Astrocyte (in vitro differentiated cells and primary cell): ENCODE data around the gene LTBP2. TPM values are rescaled to one million over a fixed set of nuclear protein-coding genes. Genes with fewer than 3 reads are reported as not detected.

ENCODE experiments used
- DNase-seq: peaks from one replicate; pipeline ENCODE4 v3.0.0-alpha.2; 2010; ENCODE audit warnings: low read depth
- FAIRE-seq: peaks from 2 replicates; lab custom pipeline; 2011; peaks lifted over from hg19 to GRCh38; lab: Jason Lieb, UNC
- H2AFZ ChIP-seq: 2 replicates; pipeline ENCODE4 v1.6.0; 2012; ENCODE audit warnings: low read depth, low read length, inconsistent platforms
- H3K27ac ChIP-seq: 2 replicates; pipeline ENCODE4 v1.5.1; 2011; ENCODE audit warnings: low read depth, low read length, inconsistent platforms
- H3K27me3 ChIP-seq: 2 replicates; pipeline ENCODE4 v1.6.0; 2011; ENCODE audit warnings: low read length, inconsistent platforms; ENCODE audit not compliant: insufficient read depth
- H3K36me3 ChIP-seq: 2 replicates; pipeline ENCODE4 v1.5.1; 2011; ENCODE audit warnings: low read length, inconsistent platforms; ENCODE audit not compliant: insufficient read depth
- H3K4me1 ChIP-seq: 2 replicates; pipeline ENCODE4 v1.5.1; 2011; ENCODE audit warnings: low read length, inconsistent platforms; ENCODE audit not compliant: insufficient read depth
- H3K4me2 ChIP-seq: 2 replicates; pipeline ENCODE4 v1.6.0; 2012; ENCODE audit warnings: low read length, inconsistent platforms
- H3K4me3 ChIP-seq: 2 replicates; pipeline ENCODE4 v1.5.1; 2011; ENCODE audit warnings: low read depth, mild to moderate bottlenecking, low read length, inconsistent platforms; ENCODE audit not compliant: insufficient read depth
- H3K79me2 ChIP-seq: 2 replicates; pipeline ENCODE4 v1.6.0; 2012; ENCODE audit warnings: mild to moderate bottlenecking, low read length, inconsistent platforms; ENCODE audit not compliant: insufficient read depth
- H3K9ac ChIP-seq: 2 replicates; pipeline ENCODE4 v1.6.0; 2012; ENCODE audit warnings: mild to moderate bottlenecking, low read length, inconsistent platforms
- H3K9me3 ChIP-seq: 2 replicates; pipeline ENCODE4 v1.5.1; 2012; ENCODE audit warnings: low read depth, mild to moderate bottlenecking, low read length, inconsistent platforms; ENCODE audit not compliant: insufficient read depth
- H4K20me1 ChIP-seq: 2 replicates; pipeline ENCODE4 v1.6.0; 2012; ENCODE audit warnings: low read length, inconsistent platforms; ENCODE audit not compliant: insufficient read depth
- H3K27ac Mint-ChIP-seq: one replicate; pipeline ENCODE4 v1.8.0; 2021; ENCODE audit warnings: mild to moderate bottlenecking, mixed read lengths; ENCODE audit not compliant: unreplicated experiment
- H3K27me3 Mint-ChIP-seq: one replicate; pipeline ENCODE4 v1.8.0; 2021; ENCODE audit warnings: low read depth, mixed read lengths; ENCODE audit not compliant: unreplicated experiment
- H3K36me3 Mint-ChIP-seq: one replicate; pipeline ENCODE4 v1.8.0; 2021; ENCODE audit warnings: low read depth, mixed read lengths; ENCODE audit not compliant: unreplicated experiment
- H3K4me1 Mint-ChIP-seq: one replicate; pipeline ENCODE4 v1.8.0; 2021; ENCODE audit warnings: low read depth, mixed read lengths; ENCODE audit not compliant: unreplicated experiment
- H3K4me3 Mint-ChIP-seq: one replicate; pipeline ENCODE4 v1.8.0; 2021; ENCODE audit warnings: mild to moderate bottlenecking, moderate library complexity, mixed read lengths; ENCODE audit not compliant: unreplicated experiment
- H3K9me3 Mint-ChIP-seq: one replicate; pipeline ENCODE4 v1.8.0; 2021; ENCODE audit warnings: mild to moderate bottlenecking, mixed read lengths; ENCODE audit not compliant: unreplicated experiment
- CTCF ChIP-seq: IDR thresholded peaks from 2 replicates; pipeline ENCODE4 v1.5.1; 2011; ENCODE audit warnings: low read depth, mild to moderate bottlenecking, inconsistent platforms, low read length, moderate library complexity; ENCODE audit not compliant: insufficient read depth
- EZH2 ChIP-seq: IDR thresholded peaks from 2 replicates; pipeline ENCODE4 v1.6.1; 2012; ENCODE audit warnings: mild to moderate bottlenecking, low read length, inconsistent platforms; ENCODE audit not compliant: insufficient read depth
- total RNA-seq: library from RNA; stranded (reverse); gene quantifications from 2 replicates; pipeline ENCODE4 v1.2.1, GENCODE V29; 2021

Gene LTBP2
- total RNA-seq, 1 donor from 2014 or later = 162 TPM

- Histone ChIP-seq H3K36me3 (no peaks in the 10 kb centered on the region), H3K27me3 (no peaks in the 10 kb centered on the region), H4K20me1 (no peaks in the 10 kb centered on the region), H3K4me2 (no peak overlapping the region), H3K27ac (no peak overlapping the region), H3K79me2 (no peaks in the 10 kb centered on the region), H3K4me3 (no peak overlapping the region), H3K9ac (no peak overlapping the region), H3K4me1 (no peaks in the 10 kb centered on the region), H3K9me3 (no peaks in the 10 kb centered on the region), H2AFZ (no peak overlapping the region)
- no peaks in the 10 kb centered on the region for H3K4me1 Mint-ChIP-seq
- peaks cover 20% of the 10 kb centered on the region for H3K27me3 Mint-ChIP-seq
- FAIRE-seq (no peak), DNase-seq (no peak)
- no peak overlapping the region for H3K27ac Mint-ChIP-seq
- peaks cover 8% of the 10 kb centered on the region for H3K36me3 Mint-ChIP-seq
- no peak overlapping the region for H3K4me3 Mint-ChIP-seq
- no peaks in the 10 kb centered on the region for H3K9me3 Mint-ChIP-seq
- TF ChIP-seq CTCF = no peak
- no peak for TF ChIP-seq EZH2
Measured at GRCh38 chr14:74469548-74470518, 142.2 kb downstream of the LTBP2 start.

GRCh38 chr14:74468513-74468912 is 143.5 kb downstream of the LTBP2 start:
- FAIRE-seq (no peak), DNase-seq (no peak)
- peaks cover 6% of the 10 kb centered on the region for H3K36me3 Mint-ChIP-seq
- TF ChIP-seq EZH2 (no peak), CTCF (no peak)
- no peaks in the 10 kb centered on the region for H3K9me3 Mint-ChIP-seq
- Histone ChIP-seq H3K9ac (no peak overlapping the region), H2AFZ (no peak overlapping the region), H3K4me1 (no peaks in the 10 kb centered on the region), H3K4me2 (no peak overlapping the region), H4K20me1 (no peaks in the 10 kb centered on the region), H3K36me3 (no peaks in the 10 kb centered on the region), H3K4me3 (no peak overlapping the region), H3K27me3 (peaks cover 4% of the 10 kb centered on the region), H3K27ac (no peak overlapping the region), H3K79me2 (no peaks in the 10 kb centered on the region), H3K9me3 (no peaks in the 10 kb centered on the region)
- peaks cover 27% of the 10 kb centered on the region for H3K27me3 Mint-ChIP-seq
- no peak overlapping the region for H3K4me3 Mint-ChIP-seq
- H3K4me1 Mint-ChIP-seq = no peaks in the 10 kb centered on the region
- no peak overlapping the region for H3K27ac Mint-ChIP-seq

GRCh38 chr14:74465335-74465734 is 146.7 kb downstream of the LTBP2 start:
- FAIRE-seq = no peak
- Mint-ChIP-seq H3K4me1 (no peaks in the 10 kb centered on the region), H3K4me3 (no peak overlapping the region), H3K27ac (no peak overlapping the region), H3K27me3 (peaks cover 43% of the 10 kb centered on the region), H3K36me3 (peaks cover 4% of the 10 kb centered on the region), H3K9me3 (no peaks in the 10 kb centered on the region)
- no peak for DNase-seq
- Histone ChIP-seq H3K4me1 (no peaks in the 10 kb centered on the region), H3K79me2 (no peaks in the 10 kb centered on the region), H3K36me3 (no peaks in the 10 kb centered on the region), H3K27me3 (peaks cover 8% of the 10 kb centered on the region), H2AFZ (no peak overlapping the region), H3K9ac (no peak overlapping the region), H3K27ac (no peak overlapping the region), H3K9me3 (no peaks in the 10 kb centered on the region), H3K4me2 (no peak overlapping the region), H4K20me1 (no peaks in the 10 kb centered on the region), H3K4me3 (no peak overlapping the region)
- TF ChIP-seq EZH2 = no peak
- TF ChIP-seq CTCF = no peak
